CD4-positive, alpha-beta T cell treated with Interleukin-12 subunit alpha and Interleukin-12 subunit beta, for 1 hour (primary cell): ENCODE results near the gene TMEM18.
"Not testable (repeated sequence)": the region's sequence is repeated elsewhere in the genome, so short reads cannot be mapped to it uniquely, and the experiment has no call there.

Experiments used
- DNase-seq: peaks from one replicate; pipeline ENCODE4 v3.0.0-alpha.2; 2020

Gene TMEM18

DNA sequence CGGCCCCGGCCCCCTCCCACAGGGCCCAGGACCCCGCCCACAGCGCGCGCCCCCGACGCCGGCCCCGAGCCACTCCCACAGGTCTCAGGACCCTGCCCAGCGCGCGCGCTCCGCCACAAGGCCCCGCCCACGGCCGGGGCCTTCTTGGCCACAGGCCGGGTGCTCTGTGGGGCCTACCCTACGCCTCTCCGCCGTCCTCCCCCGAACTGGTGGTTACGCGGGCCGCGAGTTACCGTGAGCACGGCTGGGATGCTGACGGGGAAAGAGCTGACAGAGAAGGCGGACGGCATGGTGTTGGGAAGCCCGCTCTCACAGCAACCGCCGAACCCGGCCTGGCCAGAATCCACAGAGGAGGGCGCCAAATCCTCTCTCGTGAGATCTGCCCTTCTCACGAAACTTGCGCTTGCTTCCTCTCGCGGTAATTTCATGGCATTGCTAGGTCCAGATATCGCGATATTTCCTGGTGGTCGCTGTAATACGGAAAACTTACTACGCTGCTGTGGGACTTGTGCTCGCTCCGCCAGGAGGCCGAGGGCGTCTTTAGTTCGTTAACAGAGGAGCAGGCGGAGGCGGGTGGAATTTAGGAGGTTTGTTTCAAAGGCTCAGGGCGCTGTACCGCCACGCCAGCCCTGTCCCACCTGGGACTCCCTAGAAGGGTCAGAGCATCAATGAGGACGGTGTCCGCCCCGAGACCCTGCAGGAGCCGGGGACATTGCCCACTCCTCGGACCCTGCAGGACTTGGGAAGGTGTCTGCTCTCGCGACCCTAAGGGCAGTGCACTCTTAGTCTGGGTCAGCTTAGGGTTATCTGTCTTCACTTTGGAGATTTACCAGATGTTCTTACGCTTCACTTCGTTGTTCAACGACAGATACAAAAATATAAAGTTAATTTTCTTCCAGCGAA, at the start of gene TMEM18:
TSS of gene TMEM18 (minus strand) at position 351 of the 903 bp plus-strand sequence. CDS start at position 290, 61 bp downstream.
- peak; percentile 96 for DNase-seq

GRCh38 chr2:726169-726568, 49.0 kb upstream of the TMEM18 start:
- no peak for DNase-seq

GRCh38 chr2:725468-725867, 48.3 kb upstream of the TMEM18 start:
- DNase-seq = no peak

GRCh38 chr2:723761-724160, 46.6 kb upstream of the TMEM18 start:
- no peak for DNase-seq

- no peak for DNase-seq
These were observed 43.6 kb upstream of the TMEM18 start for GRCh38 chr2:720842-721241.

GRCh38 chr2:719734-720133, 42.5 kb upstream of the TMEM18 start:
- no peak for DNase-seq

DNA sequence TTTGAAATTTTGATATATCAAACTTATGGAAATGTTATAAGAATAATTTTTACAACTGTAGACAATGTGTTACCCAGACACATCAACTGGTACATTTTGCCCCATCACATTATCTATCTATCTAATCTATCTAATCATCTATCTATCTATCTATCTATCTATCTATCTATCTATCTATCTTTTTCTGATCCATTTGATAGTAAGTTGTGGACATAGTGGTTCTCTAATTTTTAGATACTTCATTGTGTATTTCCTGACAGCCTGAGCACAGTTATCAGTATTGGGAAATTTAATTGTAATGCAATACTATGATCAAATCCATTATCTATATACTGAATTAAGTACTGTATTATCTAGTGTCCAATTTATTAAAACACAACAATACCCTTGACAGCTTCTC, 42.0 kb upstream of the TMEM18 start:
- no peak for DNase-seq

DNA sequence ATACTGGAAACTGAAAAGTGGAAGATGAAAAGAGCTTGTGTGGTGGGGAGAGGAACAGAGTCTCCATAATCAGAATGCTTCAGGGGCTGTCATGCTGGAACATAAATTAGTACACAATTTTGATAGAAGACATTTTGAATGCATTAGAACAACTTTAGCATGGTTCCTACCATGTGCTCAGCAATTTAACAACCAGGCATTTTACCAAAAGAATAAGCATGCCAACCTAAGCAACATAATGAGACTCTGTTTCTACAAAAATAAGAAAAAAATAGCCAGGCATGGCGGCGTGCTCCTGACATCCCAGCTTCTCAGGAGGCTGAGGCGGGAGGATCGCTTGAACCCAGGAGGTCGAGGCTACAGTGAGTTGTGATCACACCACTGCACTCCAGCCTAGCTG, 40.5 kb upstream of the TMEM18 start:
- DNase-seq = no peak

DNA sequence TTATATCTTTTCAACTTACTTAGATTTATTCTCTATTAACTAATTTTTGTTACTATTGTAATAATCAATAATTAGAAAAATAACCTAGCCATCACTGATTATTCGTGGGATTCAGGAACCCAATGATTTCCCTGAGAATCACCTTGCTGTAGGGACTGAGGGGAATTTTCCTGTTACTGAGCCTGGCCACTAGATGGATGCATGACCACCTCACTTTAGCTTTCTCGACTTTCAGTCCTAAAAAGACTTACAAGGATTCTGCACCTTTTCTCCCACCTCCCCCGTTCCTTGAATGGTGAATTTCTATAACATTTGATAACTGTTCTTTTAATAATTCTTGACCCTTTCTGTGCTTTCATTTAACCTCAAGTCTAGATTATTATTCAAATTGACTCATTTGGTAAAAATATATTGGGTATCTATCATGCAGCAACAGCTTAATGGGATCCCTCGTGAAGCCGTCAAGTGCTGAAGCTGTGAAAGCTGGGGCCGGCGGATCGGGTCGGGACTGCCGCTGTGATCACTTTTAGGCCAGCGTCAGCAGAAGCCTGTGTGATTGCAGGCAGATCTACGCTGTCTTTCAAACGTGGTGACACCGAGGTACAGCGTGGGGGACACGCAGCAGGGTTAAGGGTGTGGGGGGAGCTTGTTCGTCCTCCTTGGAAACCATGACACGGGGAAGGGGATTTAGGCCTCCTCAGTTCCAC, 38.8 kb upstream of the TMEM18 start:
- DNase-seq = no peak

DNA sequence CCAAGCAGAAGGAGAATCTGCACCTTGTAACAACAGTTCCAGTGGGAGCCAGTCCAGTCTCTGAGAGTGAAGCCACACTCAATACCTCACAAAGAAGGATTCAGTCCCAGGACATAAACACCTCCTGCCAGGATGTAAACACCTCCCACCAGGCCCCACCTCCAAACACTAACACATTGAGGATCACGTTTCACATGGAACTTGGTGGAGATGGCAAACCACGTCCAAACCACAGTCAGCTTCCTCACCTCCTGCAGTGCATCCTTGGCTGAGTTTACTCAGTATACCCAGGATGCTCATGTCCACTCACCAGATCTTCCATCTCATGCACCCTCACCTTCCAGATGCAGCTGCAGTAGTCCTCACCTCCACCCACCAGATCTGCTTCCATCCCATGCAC, 37.8 kb upstream of the TMEM18 start:
- no peak for DNase-seq

GRCh38 chr2:714005-714741, 37.0 kb upstream of the TMEM18 start:
- peak; percentile 20 for DNase-seq

- no peak for DNase-seq
These were observed 33.9 kb upstream of the TMEM18 start for GRCh38 chr2:710867-711665.

DNA sequence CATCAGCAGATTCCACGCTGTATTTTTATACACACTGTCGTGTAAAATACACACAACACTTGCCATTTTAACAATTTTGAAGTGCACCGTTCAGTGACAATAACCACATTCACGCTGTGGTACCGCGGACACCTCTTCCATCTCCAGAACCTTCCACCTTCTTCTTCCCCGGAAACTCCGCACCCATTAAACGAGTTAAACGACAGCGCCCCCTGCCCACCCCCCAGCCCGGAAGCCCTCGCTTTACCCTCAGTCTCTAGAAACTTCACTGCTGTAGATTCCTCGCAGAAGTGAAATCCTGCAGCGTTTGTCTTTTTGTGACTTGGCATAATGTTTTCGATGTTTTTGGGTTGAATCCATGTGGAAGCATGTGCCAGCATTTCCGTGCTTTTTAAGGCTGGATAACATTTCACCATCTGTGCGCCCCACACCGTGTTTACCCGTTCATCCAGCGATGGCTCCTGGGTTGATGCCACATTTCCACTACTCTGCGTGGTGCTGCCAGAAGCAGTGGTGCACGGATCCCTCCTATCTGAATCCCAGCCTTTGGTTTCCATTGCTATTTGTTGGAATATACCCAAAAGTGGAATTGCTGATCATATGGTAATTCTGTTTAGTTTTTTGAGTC, 32.0 kb upstream of the TMEM18 start:
- no peak for DNase-seq

GRCh38 chr2:708667-709066, 31.5 kb upstream of the TMEM18 start:
- no peak for DNase-seq

DNA sequence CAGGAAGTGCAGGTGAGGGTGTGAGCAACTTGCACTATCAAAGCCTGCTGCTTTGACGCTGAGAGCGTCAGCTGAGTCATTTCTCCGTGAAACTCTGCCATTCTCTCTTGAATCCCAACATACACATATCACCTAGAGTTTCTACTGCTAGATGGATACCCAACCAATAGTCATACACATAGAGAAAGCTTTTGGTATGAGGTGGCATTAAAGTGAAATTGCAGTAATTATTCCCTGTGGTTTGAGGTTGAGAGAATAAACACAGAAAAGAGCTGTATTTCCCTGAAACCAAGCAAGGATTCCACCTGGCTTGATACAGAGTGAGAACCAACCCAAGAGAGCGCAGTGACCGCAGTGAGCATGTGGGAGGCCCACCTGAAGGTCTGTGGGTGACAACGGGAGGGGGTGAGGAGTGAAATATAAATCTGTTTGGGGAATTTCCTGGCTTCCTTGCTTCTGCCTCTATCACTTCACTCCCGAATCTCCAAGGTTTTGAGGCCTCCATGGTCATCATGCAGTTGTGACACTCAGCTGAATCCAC, 28.8 kb upstream of the TMEM18 start:
- no peak for DNase-seq

DNA sequence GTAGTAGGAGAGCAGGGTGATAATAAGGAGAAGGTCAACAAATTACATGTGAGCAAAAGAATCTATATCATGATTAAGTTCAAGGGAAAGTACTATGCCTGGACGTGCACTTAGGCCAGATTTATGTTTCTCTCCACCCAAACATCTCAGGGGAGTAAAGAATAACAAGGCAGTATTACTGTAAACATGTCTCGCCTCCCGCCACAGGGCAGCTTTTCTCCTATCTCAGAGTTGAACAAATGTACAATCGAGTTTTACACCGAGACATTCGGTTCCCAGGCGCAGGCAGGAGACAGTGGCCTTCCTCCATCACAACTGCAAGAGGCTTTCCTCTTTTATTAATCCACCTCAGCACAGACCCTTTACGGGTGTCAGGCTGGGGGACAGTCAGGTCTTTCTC, 25.6 kb upstream of the TMEM18 start:
- DNase-seq = not testable (repeated sequence)

GRCh38 chr2:696999-697627, 19.9 kb upstream of the TMEM18 start:
- no peak for DNase-seq

GRCh38 chr2:696463-696862, 19.3 kb upstream of the TMEM18 start:
- DNase-seq = no peak

- DNase-seq = no peak
These were observed 17.8 kb upstream of the TMEM18 start for GRCh38 chr2:694906-695510.

- no peak for DNase-seq
These were observed 17.0 kb upstream of the TMEM18 start for GRCh38 chr2:694174-694573.

DNA sequence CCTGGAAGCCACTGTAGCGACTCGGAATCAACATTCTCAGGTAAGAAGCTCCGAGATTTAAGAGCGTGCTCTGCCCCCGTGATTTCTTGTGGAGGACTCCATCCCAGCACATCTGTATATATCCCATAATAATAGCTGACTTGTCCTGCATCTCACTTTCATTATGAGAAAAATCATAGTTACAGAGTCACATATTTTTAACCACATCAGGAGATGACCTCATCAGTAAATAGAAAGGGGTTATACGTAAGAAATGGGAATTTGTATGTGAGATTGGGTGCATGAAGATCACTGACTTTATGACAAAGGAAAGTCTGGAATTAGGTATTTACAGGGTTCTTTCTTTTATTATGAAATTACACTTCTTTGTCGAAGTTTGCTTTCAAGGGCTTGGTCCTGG, 16.4 kb upstream of the TMEM18 start:
- DNase-seq = no peak
